Smooth muscle cell (in vitro differentiated cells): Measurements from ENCODE around the gene NT5C3B. TPM values are rescaled to one million over a fixed set of nuclear protein-coding genes. Genes with fewer than 3 reads are reported as not detected.

Experiments used
- DNase-seq: peaks from one replicate; lab custom pipeline; 2025; ENCODE audit not compliant: unreplicated experiment; lab: John Stamatoyannopoulos, UW
- H2AFZ ChIP-seq: fragments of 200-600 bp; sonication (generic); 2 replicates; pipeline ENCODE4 v1.6.0; 2016; ENCODE audit warnings: antibody characterized with exemption, low read depth, mild to moderate bottlenecking
- H3F3A ChIP-seq: fragments of 200-600 bp; sonication (generic); 2 replicates; pipeline ENCODE4 v1.6.0; 2017; ENCODE audit warnings: antibody characterized with exemption, low read depth
- H3K27ac ChIP-seq: fragments of 200-600 bp; sonication (generic); 2 replicates; pipeline ENCODE4 v1.5.1; 2016; ENCODE audit warnings: low read depth, mild to moderate bottlenecking
- H3K27me3 ChIP-seq: fragments of 200-600 bp; sonication (generic); 2 replicates; pipeline ENCODE4 v1.6.1; 2016; ENCODE audit warnings: low read depth, mild to moderate bottlenecking
- H3K36me3 ChIP-seq: fragments of 200-600 bp; sonication (generic); 2 replicates; pipeline ENCODE4 v1.5.1; 2016; ENCODE audit warnings: low read depth
- H3K4me1 ChIP-seq: fragments of 200-600 bp; sonication (generic); 2 replicates; pipeline ENCODE4 v1.5.1; 2016; ENCODE audit warnings: low read depth
- H3K4me2 ChIP-seq: fragments of 200-600 bp; sonication (generic); 2 replicates; pipeline ENCODE4 v1.6.0; 2016; ENCODE audit warnings: mild to moderate bottlenecking
- H3K4me3 ChIP-seq: fragments of 200-600 bp; sonication (generic); 2 replicates; pipeline ENCODE4 v1.5.1; 2016; ENCODE audit warnings: mild to moderate bottlenecking
- H3K79me2 ChIP-seq: fragments of 200-600 bp; sonication (generic); 2 replicates; pipeline ENCODE4 v1.6.0; 2016; ENCODE audit warnings: low read depth, mild to moderate bottlenecking
- H3K9ac ChIP-seq: fragments of 200-600 bp; sonication (generic); 2 replicates; pipeline ENCODE4 v1.6.0; 2016; ENCODE audit warnings: low read depth
- H3K9me3 ChIP-seq: fragments of 200-600 bp; sonication (generic); replicated peaks from 2 replicates; pipeline ENCODE4 v1.5.1; 2016; ENCODE audit warnings: low read depth
- H4K20me1 ChIP-seq: fragments of 200-600 bp; sonication (generic); 2 replicates; pipeline ENCODE4 v1.6.0; 2016; ENCODE audit warnings: low read depth
- WGBS: methylation state at CpG from one replicate; pipeline ENCODE4 v1.1.7; 2016; ENCODE audit warnings: low lambda C conversion rate; 5-methylcytosine and 5-hydroxymethylcytosine counted together
- polyA plus RNA-seq: library from polyadenylated mRNA; unstranded; fragments of >200 nt; fragmentation: Nextera tagmentation; extraction: Ambion mirVana; gene quantifications from 2 replicates; pipeline ENCODE4 v1.2.1, GENCODE V29; 2016
- total RNA-seq: library from RNA; depleted of rRNA; stranded (reverse); fragments of >200 nt; gene quantifications from 2 replicates; pipeline ENCODE4 v1.2.3, GENCODE V29; 2014
- TF ChIP-seq, protein P1 (sequence below): fragments of 200-600 bp; sonication (generic); IDR thresholded peaks from 2 replicates; pipeline ENCODE4 v1.5.1; 2017; ENCODE audit warnings: borderline replicate concordance, mild to moderate bottlenecking, antibody characterized with exemption; ENCODE audit not compliant: insufficient read depth, poor library complexity, severe bottlenecking

Gene NT5C3B
- total and polyA plus RNA-seq, 2 experiments from 2014 or later, result 46.8 to 76.3 TPM

DNA sequence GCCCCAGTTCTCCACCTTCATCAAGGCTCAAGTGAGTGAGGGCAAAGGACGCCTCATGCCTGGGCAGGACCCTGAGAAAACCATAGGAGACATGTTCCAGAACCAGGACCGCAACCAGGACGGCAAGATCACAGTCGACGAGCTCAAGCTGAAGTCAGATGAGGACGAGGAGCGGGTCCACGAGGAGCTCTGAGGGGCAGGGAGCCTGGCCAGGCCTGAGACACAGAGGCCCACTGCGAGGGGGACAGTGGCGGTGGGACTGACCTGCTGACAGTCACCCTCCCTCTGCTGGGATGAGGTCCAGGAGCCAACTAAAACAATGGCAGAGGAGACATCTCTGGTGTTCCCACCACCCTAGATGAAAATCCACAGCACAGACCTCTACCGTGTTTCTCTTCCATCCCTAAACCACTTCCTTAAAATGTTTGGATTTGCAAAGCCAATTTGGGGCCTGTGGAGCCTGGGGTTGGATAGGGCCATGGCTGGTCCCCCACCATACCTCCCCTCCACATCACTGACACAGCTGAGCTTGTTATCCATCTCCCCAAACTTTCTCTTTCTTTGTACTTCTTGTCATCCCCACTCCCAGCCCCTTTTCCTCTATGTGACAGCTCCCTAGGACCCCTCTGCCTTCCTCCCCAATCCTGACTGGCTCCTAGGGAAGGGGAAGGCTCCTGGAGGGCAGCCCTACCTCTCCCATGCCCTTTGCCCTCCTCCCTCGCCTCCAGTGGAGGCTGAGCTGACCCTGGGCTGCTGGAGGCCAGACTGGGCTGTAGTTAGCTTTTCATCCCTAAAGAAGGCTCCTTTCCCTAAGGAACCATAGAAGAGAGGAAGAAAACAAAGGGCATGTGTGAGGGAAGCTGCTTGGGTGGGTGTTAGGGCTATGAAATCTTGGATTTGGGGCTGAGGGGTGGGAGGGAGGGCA is 13.6 kb downstream of the NT5C3B start:
- no peak overlapping the region for H3K4me2 ChIP-seq
- H3K27ac ChIP-seq, result no peak overlapping the region
- TF ChIP-seq, protein P1, sequence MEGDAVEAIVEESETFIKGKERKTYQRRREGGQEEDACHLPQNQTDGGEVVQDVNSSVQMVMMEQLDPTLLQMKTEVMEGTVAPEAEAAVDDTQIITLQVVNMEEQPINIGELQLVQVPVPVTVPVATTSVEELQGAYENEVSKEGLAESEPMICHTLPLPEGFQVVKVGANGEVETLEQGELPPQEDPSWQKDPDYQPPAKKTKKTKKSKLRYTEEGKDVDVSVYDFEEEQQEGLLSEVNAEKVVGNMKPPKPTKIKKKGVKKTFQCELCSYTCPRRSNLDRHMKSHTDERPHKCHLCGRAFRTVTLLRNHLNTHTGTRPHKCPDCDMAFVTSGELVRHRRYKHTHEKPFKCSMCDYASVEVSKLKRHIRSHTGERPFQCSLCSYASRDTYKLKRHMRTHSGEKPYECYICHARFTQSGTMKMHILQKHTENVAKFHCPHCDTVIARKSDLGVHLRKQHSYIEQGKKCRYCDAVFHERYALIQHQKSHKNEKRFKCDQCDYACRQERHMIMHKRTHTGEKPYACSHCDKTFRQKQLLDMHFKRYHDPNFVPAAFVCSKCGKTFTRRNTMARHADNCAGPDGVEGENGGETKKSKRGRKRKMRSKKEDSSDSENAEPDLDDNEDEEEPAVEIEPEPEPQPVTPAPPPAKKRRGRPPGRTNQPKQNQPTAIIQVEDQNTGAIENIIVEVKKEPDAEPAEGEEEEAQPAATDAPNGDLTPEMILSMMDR, result no peak
- H3K9me3 ChIP-seq, result no peaks in the 10 kb centered on the region
- H3K4me3 ChIP-seq, result no peak overlapping the region
- H3K27me3 ChIP-seq, result no peaks in the 10 kb centered on the region
- H3F3A ChIP-seq, result peaks cover 6% of the 10 kb centered on the region
- H4K20me1 ChIP-seq, result peaks cover 64% of the 10 kb centered on the region
- no peak overlapping the region for H2AFZ ChIP-seq
- WGBS, result 97% methylated on average over 12 of the region's 12 CpGs
- H3K36me3 ChIP-seq, result no peaks in the 10 kb centered on the region
- no peak overlapping the region for H3K9ac ChIP-seq
- H3K79me2 ChIP-seq, result no peaks in the 10 kb centered on the region
- no peaks in the 10 kb centered on the region for H3K4me1 ChIP-seq
- no peak for DNase-seq

DNA sequence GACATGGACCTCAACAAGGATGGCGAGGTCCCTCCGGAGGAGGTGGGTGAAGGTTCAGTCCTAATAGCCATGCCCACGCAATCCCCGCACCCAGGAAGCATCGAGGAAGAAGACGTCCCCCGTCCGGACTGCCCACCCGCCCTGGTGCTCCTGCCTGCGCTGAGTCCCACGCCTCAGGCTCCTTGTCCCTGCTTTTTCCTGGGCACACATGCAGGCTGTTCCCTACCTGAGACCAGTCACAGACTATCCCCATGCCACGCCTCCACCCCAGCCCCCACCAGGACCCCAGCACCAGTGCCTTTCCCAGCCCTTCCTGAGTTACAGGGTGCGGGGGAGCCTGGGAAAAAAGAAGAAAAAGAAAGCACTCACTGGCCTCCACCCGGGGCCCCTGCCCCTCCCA is 14.3 kb downstream of the NT5C3B start:
- no peak overlapping the region for H3K9ac ChIP-seq
- WGBS, result 94% methylated on average over 5 of the region's 14 CpGs
- H3K27ac ChIP-seq, result no peak overlapping the region
- H3K4me2 ChIP-seq, result no peak overlapping the region
- H3K4me3 ChIP-seq, result no peak overlapping the region
- H2AFZ ChIP-seq, result no peak overlapping the region
- no peaks in the 10 kb centered on the region for H3K4me1 ChIP-seq
- DNase-seq, result no peak
- peaks cover 71% of the 10 kb centered on the region for H4K20me1 ChIP-seq
- H3K27me3 ChIP-seq, result no peaks in the 10 kb centered on the region
- no peaks in the 10 kb centered on the region for H3K36me3 ChIP-seq
- H3F3A ChIP-seq, result peaks cover 6% of the 10 kb centered on the region
- no peaks in the 10 kb centered on the region for H3K9me3 ChIP-seq
- TF ChIP-seq, protein P1, result no peak
- peaks cover 5% of the 10 kb centered on the region for H3K79me2 ChIP-seq

DNA sequence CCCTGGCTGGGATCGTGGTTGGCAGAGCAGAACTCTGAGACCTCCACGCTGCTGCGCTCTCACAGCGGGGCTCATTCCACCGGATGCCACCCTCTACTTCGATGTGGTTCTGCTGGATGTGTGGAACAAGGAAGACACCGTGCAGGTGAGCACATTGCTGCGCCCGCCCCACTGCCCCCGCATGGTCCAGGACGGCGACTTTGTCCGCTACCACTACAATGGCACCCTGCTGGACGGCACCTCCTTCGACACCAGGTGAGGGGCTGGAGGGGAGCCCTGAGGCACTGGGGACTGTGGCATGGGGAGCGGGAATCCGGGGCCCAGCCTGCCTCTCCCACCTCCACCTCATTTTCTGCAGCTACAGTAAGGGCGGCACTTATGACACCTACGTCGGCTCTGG is 18.0 kb downstream of the NT5C3B start:
- H3K27ac ChIP-seq, result no peak overlapping the region
- no peak overlapping the region for H2AFZ ChIP-seq
- TF ChIP-seq, protein P1, result no peak
- peaks cover 14% of the 10 kb centered on the region for H3F3A ChIP-seq
- no peak overlapping the region for H3K9ac ChIP-seq
- no peaks in the 10 kb centered on the region for H3K36me3 ChIP-seq
- no peak overlapping the region for H3K4me3 ChIP-seq
- WGBS, result 98% methylated on average over 20 of the region's 20 CpGs
- peaks cover 43% of the 10 kb centered on the region for H3K79me2 ChIP-seq
- DNase-seq, result no peak
- no peaks in the 10 kb centered on the region for H3K27me3 ChIP-seq
- no peaks in the 10 kb centered on the region for H3K9me3 ChIP-seq
- H3K4me1 ChIP-seq, result peaks cover 21% of the 10 kb centered on the region
- peaks cover 84% of the 10 kb centered on the region for H4K20me1 ChIP-seq
- no peak overlapping the region for H3K4me2 ChIP-seq
